Kidney (tissue), 14 donors: ENCODE data around the gene EVI2A. TPM values are rescaled to one million over a fixed set of nuclear protein-coding genes. Genes with fewer than 3 reads are reported as not detected.

Experiments
- DNase-seq, 5 donors: peaks; one replicate each; pipeline ENCODE4 v3.0.0-alpha.2; 2013 to 2020
- FAIRE-seq: peaks from 2 replicates; lab custom pipeline; 2012; peaks lifted over from hg19 to GRCh38; lab: Jason Lieb, UNC
- H3K27ac ChIP-seq, 2 donors: one replicate each; pipeline ENCODE4 v1.7.0; 2013; ENCODE audit warnings: low read depth in 2 of 2, low read length in 2 of 2, inconsistent platforms in 1 of 2
- H3K27me3 ChIP-seq: one replicate; pipeline ENCODE4 v1.7.1; 2013; ENCODE audit warnings: low read length, inconsistent platforms; ENCODE audit not compliant: control insufficient read depth, insufficient read depth
- H3K36me3 ChIP-seq, 3 donors: one replicate each; pipeline versions ENCODE4 v1.7.0 to v1.7.1; 2013; ENCODE audit warnings: low read length in 3 of 3, control low read depth in 1 of 3, inconsistent platforms in 1 of 3; ENCODE audit not compliant: insufficient read depth in 3 of 3, control insufficient read depth in 2 of 3
- H3K4me1 ChIP-seq, 3 donors: one replicate each; pipeline versions ENCODE4 v1.7.0 to v1.7.1; 2013; ENCODE audit warnings: low read length in 3 of 3, inconsistent platforms in 1 of 3, low read depth in 1 of 3; ENCODE audit not compliant: control insufficient read depth in 2 of 3, insufficient read depth in 2 of 3
- H3K4me3 ChIP-seq, 3 donors: one replicate each; pipeline versions ENCODE4 v1.7.0 to v1.8.1; 2013; ENCODE audit warnings: low read length in 3 of 3, control low read depth in 1 of 3, inconsistent platforms in 1 of 3
- H3K9ac ChIP-seq, 3 donors: one replicate each; pipeline versions ENCODE4 v1.7.0 to v1.7.1; 2013; ENCODE audit warnings: low read length in 3 of 3, control low read depth in 1 of 3, inconsistent platforms in 1 of 3
- H3K9me3 ChIP-seq, 3 donors: one replicate each; pipeline versions ENCODE4 v1.7.0 to v1.7.1; 2013; ENCODE audit warnings: low read length in 3 of 3, control low read depth in 1 of 3, inconsistent platforms in 1 of 3; ENCODE audit not compliant: control insufficient read depth in 2 of 3, insufficient read depth in 1 of 3
- CTCF ChIP-seq: IDR thresholded peaks from 3 replicates; pipeline ENCODE4 v1.5.1; 2012; ENCODE audit warnings: mild to moderate bottlenecking, moderate library complexity, borderline replicate concordance; ENCODE audit not compliant: insufficient read depth; ENCODE audit errors: extremely low read depth
- intact Hi-C: fragments of 100-400 bp; cut with DNase I; formaldehyde crosslinking; loops from one replicate; pipeline ENCODE4 v1.11.1; 2022
- polyA plus RNA-seq: library from polyadenylated mRNA; stranded (reverse); fragments of 350-450 nt; fragmentation: Illumina TruSeq; extraction: RNeasy Lipid Tissue Mini Kit (QIAGEN cat#74804); gene quantifications from one replicate; pipeline ENCODE4 v1.2.3, GENCODE V29; 2014; ENCODE audit warnings: low read depth, low replicate concordance; ENCODE audit not compliant: insufficient read depth
- total RNA-seq: library from RNA; stranded (reverse); fragmentation: NEBNext Ultra II Directional; extraction: Animal tissue kit (Norgen Biotek cat#: 25700); gene quantifications from one replicate; pipeline ENCODE4 v1.2.1, GENCODE V29; 2021
- donor health status: control.
- donor health status: control.
- donor health status: control.
- donor health status: control.
- donor health status: control.
- donor health status: DM: yes; HTN: yes; CAD: no.
- donor health status: Normal renal cell carcinoma (clear cell type).

Gene EVI2A
- total and polyA plus RNA-seq, 2 donors from 2014 or later = 1.3 to 10.8 TPM

DNA sequence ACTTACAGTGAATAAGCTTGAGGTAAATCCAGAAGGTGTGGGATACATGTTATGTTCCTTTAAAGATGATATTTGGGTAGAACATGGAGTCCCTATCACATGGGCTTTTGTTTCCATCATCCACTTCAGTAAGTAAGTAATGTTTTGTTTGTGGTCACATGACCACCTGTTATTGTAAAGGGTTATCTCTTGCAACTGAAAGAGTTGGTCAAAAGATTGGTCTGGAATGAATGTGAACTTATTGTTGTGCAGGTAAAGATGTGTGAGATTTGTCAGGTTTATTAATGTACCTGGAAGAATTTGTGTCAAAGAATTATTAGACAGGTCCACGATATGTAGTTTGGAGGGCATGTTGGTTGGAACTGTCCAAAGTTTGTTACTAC, 25.9 kb downstream of the EVI2A start:
- FAIRE-seq = no peak

GRCh38 chr17:31294820-31295488, 26.5 kb downstream of the EVI2A start:
- no peak for TF ChIP-seq CTCF
- Histone ChIP-seq H3K9ac (no peak overlapping the region), H3K9me3 (no peaks in the 10 kb centered on the region), H3K36me3 (no peaks in the 10 kb centered on the region), H3K27me3 (no peaks in the 10 kb centered on the region), H3K4me1 (no peaks in the 10 kb centered on the region), H3K27ac (no peak overlapping the region), H3K4me3 (no peak overlapping the region)
- no peak for FAIRE-seq
- DNase-seq = no peak
- intact Hi-C loops = no loop called here

More for the DNA sequence above, 25.9 kb downstream of the EVI2A start:
- Histone ChIP-seq H3K36me3 (no peaks in the 10 kb centered on the region), H3K4me3 (no peak overlapping the region), H3K4me1 (no peaks in the 10 kb centered on the region), H3K9me3 (no peaks in the 10 kb centered on the region), H3K9ac (no peak overlapping the region), H3K27ac (no peak overlapping the region), H3K27me3 (no peaks in the 10 kb centered on the region)
- no peak for TF ChIP-seq CTCF
- intact Hi-C loops = no loop called here
- DNase-seq = no peak

GRCh38 chr17:31294231-31294630, 27.2 kb downstream of the EVI2A start:
- DNase-seq = no peak
- H3K4me1 ChIP-seq = no peaks in the 10 kb centered on the region
- H3K9ac ChIP-seq = no peak overlapping the region
- no peaks in the 10 kb centered on the region for H3K9me3 ChIP-seq
- no peaks in the 10 kb centered on the region for H3K36me3 ChIP-seq
- intact Hi-C loops = no loop called here
- no peaks in the 10 kb centered on the region for H3K27me3 ChIP-seq
- no peak for TF ChIP-seq CTCF
- H3K4me3 ChIP-seq = no peak overlapping the region
- FAIRE-seq = no peak
- no peak overlapping the region for H3K27ac ChIP-seq

DNA sequence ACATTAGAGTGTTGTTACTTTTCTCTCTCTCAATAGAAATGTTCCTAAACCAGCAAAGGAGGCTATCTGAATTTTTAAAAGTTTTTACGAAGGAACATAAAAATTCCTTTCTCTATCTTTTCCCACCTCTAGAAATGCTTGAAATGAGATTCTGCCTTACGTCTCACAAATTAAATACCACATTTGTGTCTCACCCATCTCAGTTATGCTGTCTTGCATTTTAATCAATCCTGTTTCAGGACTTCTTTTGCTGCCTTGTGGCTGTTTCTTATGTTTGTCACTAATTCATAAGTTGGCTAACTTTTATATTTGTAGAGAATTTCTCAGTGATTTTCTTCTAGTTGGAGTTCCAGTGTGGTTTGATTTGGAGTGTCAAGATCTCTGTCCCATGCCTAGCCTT, 27.8 kb downstream of the EVI2A start:
- Histone ChIP-seq H3K4me1 (no peaks in the 10 kb centered on the region), H3K27me3 (no peaks in the 10 kb centered on the region), H3K9ac (no peak overlapping the region), H3K4me3 (no peak overlapping the region), H3K9me3 (no peaks in the 10 kb centered on the region), H3K27ac (no peak overlapping the region), H3K36me3 (no peaks in the 10 kb centered on the region)
- FAIRE-seq (no peak), DNase-seq (no peak)
- intact Hi-C loops = no loop called here
- TF ChIP-seq CTCF = no peak
